ENCODE results near the gene METTL4.

METTL4 gene

DNA sequence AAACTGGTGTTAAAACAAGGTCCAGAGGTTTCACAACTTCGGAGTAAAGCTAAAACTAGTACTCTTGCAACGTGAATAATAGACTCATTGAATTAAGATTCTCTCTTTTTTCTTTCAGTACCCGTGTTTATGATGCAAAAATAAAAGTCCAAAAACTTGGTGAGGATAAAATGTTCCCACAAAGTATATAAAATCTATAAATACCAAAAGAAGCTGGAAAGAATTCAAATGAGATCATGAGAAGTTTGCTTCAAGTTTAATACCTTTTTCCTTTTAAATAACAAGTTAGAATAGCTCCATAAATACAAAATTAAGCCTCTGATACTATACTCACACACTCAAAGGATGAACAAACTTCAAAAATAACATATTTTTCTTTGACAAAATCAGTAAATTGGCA is 34.0 kb downstream of the METTL4 start:
- no peak overlapping the region for H3K27ac ChIP-seq (ENCODE audit: low read depth, low read length)
- H3K79me2 ChIP-seq (ENCODE audit: control insufficient read depth, low read length), result no peaks in the 10 kb centered on the region
- no peaks in the 10 kb centered on the region for H3K27me3 ChIP-seq (ENCODE audit: control insufficient read depth, low read length)
- H3K4me2 ChIP-seq (ENCODE audit: low read length), result no peak overlapping the region
- no peaks in the 10 kb centered on the region for H4K20me1 ChIP-seq (ENCODE audit: control insufficient read depth, insufficient read depth, low read depth, low read length)
- H3F3A ChIP-seq (ENCODE audit: control insufficient read depth, insufficient read depth), result no peaks in the 10 kb centered on the region
- peaks cover 17% of the 10 kb centered on the region for H3K36me3 ChIP-seq (ENCODE audit: control insufficient read depth, low read length)
- H3K9me3 ChIP-seq (ENCODE audit: control insufficient read depth, insufficient read depth, low read length), result no peaks in the 10 kb centered on the region
- no peak overlapping the region for H3K4me3 ChIP-seq (ENCODE audit: low read length)
- H3K9me2 ChIP-seq (replicated peaks; ENCODE audit: control insufficient read depth, low read length), result no peaks in the 10 kb centered on the region
- TF ChIP-seq, protein P1, sequence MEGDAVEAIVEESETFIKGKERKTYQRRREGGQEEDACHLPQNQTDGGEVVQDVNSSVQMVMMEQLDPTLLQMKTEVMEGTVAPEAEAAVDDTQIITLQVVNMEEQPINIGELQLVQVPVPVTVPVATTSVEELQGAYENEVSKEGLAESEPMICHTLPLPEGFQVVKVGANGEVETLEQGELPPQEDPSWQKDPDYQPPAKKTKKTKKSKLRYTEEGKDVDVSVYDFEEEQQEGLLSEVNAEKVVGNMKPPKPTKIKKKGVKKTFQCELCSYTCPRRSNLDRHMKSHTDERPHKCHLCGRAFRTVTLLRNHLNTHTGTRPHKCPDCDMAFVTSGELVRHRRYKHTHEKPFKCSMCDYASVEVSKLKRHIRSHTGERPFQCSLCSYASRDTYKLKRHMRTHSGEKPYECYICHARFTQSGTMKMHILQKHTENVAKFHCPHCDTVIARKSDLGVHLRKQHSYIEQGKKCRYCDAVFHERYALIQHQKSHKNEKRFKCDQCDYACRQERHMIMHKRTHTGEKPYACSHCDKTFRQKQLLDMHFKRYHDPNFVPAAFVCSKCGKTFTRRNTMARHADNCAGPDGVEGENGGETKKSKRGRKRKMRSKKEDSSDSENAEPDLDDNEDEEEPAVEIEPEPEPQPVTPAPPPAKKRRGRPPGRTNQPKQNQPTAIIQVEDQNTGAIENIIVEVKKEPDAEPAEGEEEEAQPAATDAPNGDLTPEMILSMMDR (IDR thresholded peaks at IDR 0.05; ENCODE audit: low read depth, low read length, poor library complexity, severe bottlenecking), result no peak
- H3K4me1 ChIP-seq (ENCODE audit: control insufficient read depth, low read length), result peaks cover 11% of the 10 kb centered on the region

DNA sequence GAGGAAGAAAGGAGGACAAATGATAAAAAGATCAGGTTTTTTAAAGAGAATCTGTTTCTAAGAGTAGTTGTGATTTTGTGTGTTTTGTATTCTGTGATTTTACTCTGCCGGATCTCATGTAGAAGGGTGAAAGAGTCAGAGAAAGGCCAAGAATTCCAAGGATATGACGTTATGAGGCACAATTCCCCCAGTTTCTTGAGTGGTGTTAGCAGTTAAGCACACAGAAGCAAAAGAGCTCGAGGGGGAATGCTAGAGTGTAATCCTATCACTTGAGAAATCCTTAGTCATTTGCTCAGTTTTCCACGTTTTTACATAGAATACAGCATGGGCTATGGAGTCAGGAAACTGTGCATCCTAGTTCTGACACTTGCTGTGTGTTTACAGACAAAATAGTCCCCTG is 34.8 kb downstream of the METTL4 start:
- Histone ChIP-seq H3F3A (ENCODE audit: control insufficient read depth, insufficient read depth) (no peaks in the 10 kb centered on the region), H3K4me1 (ENCODE audit: control insufficient read depth, low read length) (peaks cover 10% of the 10 kb centered on the region), H3K36me3 (ENCODE audit: control insufficient read depth, low read length) (peaks cover 17% of the 10 kb centered on the region)

GRCh38 chr18:2536063-2536462 is 35.2 kb downstream of the METTL4 start:
- Histone ChIP-seq H3K27me3 (ENCODE audit: control insufficient read depth, low read length) (no peaks in the 10 kb centered on the region), H3K4me1 (ENCODE audit: control insufficient read depth, low read length) (peaks cover 10% of the 10 kb centered on the region), H3K9me3 (ENCODE audit: control insufficient read depth, insufficient read depth, low read length) (no peaks in the 10 kb centered on the region), H3K36me3 (ENCODE audit: control insufficient read depth, low read length) (peaks cover 17% of the 10 kb centered on the region), H3K79me2 (ENCODE audit: control insufficient read depth, low read length) (no peaks in the 10 kb centered on the region), H3K9me2 (replicated peaks; ENCODE audit: control insufficient read depth, low read length) (no peaks in the 10 kb centered on the region), H4K20me1 (ENCODE audit: control insufficient read depth, insufficient read depth, low read depth, low read length) (no peaks in the 10 kb centered on the region), H3F3A (ENCODE audit: control insufficient read depth, insufficient read depth) (no peaks in the 10 kb centered on the region), H3K4me2 (ENCODE audit: low read length) (no peak overlapping the region), H3K27ac (ENCODE audit: low read depth, low read length) (no peak overlapping the region), H3K4me3 (ENCODE audit: low read length) (no peak overlapping the region)
- TF ChIP-seq EZH2phosphoT487 (IDR thresholded peaks at IDR 0.05; ENCODE audit: borderline replicate concordance, low read length), result no peak
- TF ChIP-seq, protein P1 (IDR thresholded peaks at IDR 0.05; ENCODE audit: low read depth, low read length, poor library complexity, severe bottlenecking), result no peak

More for the DNA sequence above, 34.8 kb downstream of the METTL4 start:
- no peaks in the 10 kb centered on the region for H3K9me2 ChIP-seq (replicated peaks; ENCODE audit: control insufficient read depth, low read length)
- H4K20me1 ChIP-seq (ENCODE audit: control insufficient read depth, insufficient read depth, low read depth, low read length), result no peaks in the 10 kb centered on the region
- no peak overlapping the region for H3K4me3 ChIP-seq (ENCODE audit: low read length)
- no peak overlapping the region for H3K4me2 ChIP-seq (ENCODE audit: low read length)
- TF ChIP-seq, protein P1 (IDR thresholded peaks at IDR 0.05; ENCODE audit: low read depth, low read length, poor library complexity, severe bottlenecking), result no peak
- no peak for TF ChIP-seq EZH2phosphoT487 (IDR thresholded peaks at IDR 0.05; ENCODE audit: borderline replicate concordance, low read length)
- H3K27me3 ChIP-seq (ENCODE audit: control insufficient read depth, low read length), result no peaks in the 10 kb centered on the region
- no peaks in the 10 kb centered on the region for H3K79me2 ChIP-seq (ENCODE audit: control insufficient read depth, low read length)
- H3K27ac ChIP-seq (ENCODE audit: low read depth, low read length), result no peak overlapping the region
- no peaks in the 10 kb centered on the region for H3K9me3 ChIP-seq (ENCODE audit: control insufficient read depth, insufficient read depth, low read length)

Measured in DOHH2 (cell line).